ENCODE results near the gene MOB3A.
"Not testable (repeated sequence)": the region's sequence is repeated elsewhere in the genome, so short reads cannot be mapped to it uniquely, and the experiment has no call there.

The MOB3A gene

GRCh38 chr19:2103045-2103707, 7.0 kb upstream of the MOB3A start:
- no peak for DNase-seq

GRCh38 chr19:2101417-2102335, 5.5 kb upstream of the MOB3A start:
- DNase-seq = no peak

DNA sequence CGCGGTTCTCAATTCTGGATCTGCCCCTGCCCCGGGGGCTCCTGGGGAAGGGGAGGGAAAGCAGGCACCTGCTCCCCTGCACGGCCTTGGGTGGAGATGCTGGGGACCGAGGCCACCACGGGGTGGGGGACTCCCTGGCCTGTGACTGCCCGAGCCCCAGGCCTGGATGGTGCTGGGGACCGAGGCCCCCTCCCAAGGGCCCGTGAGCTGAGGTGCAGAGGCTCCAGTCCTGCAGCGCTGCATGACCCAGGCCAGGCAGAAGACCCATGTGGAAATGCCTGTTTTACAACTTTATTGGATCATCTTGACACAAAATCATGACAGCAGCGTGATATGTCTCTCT, 4.6 kb upstream of the MOB3A start:
- DNase-seq = no peak

DNA sequence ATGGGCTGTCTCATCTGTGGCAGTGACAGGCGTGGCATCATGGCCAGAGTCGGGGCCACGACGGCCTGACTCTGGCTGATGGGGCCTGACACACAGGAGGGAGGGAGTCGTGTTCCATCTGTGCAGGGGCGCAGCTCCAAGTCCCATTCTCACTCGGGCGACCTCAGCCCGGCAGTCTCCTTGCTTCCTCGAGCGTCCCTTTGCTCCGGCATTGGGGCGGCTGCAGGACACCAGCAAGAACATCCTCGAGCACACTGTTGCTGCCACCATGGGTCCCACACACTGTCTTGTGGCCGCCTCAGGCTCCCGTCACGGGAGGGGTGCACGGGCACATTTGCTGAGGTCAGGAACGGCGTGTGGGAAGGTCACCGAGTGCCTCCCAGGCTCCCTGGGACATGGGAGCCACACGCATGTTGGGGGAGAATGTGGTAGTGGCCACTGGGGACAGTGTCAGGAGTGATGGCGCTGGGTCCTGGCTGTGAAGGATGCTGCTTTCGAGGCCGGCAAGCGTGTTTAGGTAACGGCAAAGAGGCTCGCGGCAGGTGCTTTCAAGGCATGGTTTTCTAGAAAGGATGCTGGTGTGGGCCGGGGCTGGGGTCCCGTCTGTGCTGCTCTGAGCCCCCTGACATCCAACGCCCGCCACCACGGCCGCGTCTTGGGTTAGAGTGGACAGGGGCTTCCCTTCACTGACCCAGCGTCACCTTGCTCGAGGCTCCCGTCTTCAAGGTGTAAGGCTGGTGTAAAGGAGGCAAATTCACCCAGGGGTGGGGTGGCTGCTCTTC, 4.0 kb upstream of the MOB3A start:
- DNase-seq = no peak

DNA sequence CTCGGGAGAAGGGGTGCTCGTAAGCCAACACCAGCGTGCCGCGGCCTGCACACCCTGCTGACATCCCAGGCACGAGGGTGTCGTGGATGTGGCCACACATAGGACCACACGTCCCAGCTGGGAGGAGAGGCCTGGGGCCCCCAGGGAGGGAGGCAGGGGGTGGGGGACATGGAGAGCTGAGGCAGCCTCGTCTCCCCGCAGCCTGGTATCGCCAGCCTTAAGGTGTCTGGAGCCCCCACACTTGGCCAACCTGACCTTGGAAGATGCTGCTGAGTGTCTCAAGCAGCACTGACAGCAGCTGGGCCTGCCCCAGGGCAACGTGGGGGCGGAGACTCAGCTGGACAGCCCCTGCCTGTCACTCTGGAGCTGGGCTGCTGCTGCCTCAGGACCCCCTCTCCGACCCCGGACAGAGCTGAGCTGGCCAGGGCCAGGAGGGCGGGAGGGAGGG, 3.0 kb upstream of the MOB3A start:
- DNase-seq = no peak

- DNase-seq = no peak
These were observed 1.8 kb upstream of the MOB3A start for GRCh38 chr19:2097886-2098327.

DNA sequence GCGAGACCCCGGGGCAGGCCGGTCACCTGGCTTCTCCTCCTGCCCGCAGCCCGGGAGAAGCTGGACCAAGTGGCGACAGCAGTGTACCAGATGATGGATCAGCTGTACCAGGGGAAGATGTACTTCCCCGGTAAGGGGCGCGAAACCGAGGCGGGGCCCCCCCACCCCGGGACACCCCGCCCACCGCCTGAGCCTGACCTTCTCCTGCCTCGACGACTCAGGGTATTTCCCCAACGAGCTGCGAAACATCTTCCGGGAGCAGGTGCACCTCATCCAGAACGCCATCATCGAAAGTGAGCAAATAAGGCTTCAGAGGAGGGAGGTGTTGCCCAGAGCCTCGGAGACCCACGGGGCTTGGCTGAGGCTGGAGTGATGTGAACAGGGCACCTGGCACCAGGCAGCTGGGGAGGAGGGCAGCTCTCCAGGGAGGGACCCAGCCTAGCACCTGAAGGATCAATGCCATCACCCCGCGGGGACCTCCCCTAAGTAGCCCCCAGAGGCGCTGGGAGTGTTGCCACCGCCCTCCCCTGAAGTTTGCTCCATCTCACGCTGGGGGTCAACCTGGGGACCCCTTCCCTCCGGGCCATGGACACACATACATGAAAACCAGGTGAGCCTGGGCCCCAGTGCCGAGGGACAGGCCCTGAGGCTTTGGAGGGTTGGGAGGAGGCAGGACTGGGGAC, 1.2 kb upstream of the MOB3A start:
- DNase-seq = no peak

GRCh38 chr19:2096480-2097202, 515 bp upstream of the MOB3A start, which contains the start of gene IZUMO4:
IZUMO4 (plus strand) TSS chr19:2096915; CDS start chr19:2096946, 31 bp downstream.
- DNase-seq = peak; percentile 100

GRCh38 chr19:2091926-2092525, 4.1 kb downstream of the MOB3A start:
- not testable (repeated sequence) for DNase-seq

DNA sequence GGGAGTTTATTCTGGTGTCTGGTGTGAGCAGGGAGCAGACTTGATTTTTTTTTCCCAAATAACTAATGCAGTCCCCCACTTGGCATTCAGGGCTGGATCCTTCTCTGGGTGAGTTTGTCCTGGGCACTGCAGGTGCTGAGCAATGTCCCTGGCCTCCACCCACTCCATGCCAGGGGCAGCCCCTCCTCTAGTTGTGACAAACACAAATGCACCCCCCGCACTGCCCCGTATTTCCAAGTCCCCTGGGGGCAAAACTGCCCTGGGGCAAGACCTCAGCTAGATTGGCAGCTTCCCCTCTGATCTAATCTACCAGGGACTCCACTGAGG, 6.4 kb downstream of the MOB3A start:
- no peak for DNase-seq

DNA sequence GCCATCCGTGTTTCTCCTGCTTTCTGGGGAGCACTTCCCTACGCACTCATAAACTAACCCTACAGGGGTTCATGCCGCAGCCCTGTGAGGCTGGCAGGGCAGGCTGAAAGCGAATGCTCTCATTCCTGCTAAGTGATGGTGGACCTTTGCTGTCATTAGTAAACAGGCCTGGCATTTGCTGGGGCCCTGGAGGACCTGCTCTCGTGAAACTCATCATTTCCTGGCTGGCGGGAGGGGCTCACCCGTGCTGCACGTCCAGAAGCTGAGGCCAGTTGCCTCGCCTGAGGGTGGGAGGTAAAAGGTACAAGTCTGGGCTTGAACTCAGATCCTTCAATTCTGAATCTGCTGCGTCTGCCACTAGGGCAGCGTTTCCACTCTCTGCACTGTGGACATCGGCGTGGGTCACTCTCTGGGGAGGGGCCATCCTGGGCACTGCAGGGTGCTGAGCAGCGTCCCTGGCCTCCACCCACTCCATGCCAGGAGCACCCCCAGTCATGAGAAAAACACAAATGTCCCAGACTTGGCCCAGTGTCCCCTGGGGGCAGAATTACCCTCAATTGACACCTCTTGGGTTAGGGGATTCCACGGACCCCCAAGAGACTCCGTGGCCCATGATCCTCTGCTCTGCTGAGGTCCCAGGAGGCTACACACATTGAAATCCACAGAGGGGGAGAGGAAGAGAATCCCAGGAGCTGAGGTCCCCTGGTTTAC, 7.0 kb downstream of the MOB3A start:
- DNase-seq = no peak

DNA sequence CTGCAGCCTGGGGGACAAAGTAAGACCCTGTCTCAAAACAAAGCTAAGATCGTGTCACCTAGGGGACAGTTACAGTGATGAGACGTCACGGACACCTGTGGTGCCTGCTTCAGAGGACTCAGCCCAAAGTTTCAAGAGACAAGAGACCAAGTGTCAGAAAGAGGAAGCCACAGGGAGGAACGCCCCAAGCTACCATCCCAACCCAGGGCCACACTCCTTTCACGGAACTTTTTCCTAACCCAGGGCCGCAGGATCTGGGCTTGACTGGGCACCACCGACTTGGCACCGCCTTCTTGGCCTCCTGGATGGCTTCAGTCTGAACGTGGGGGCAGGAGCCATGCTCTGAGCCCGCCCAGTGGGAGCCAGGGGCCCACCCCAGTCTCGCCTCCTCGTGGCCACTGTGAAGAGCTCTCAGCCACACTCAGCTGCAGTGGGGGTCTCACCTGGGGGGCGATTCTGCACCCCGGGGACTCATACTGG, 8.5 kb downstream of the MOB3A start:
- peak; percentile 51 for DNase-seq

DNA sequence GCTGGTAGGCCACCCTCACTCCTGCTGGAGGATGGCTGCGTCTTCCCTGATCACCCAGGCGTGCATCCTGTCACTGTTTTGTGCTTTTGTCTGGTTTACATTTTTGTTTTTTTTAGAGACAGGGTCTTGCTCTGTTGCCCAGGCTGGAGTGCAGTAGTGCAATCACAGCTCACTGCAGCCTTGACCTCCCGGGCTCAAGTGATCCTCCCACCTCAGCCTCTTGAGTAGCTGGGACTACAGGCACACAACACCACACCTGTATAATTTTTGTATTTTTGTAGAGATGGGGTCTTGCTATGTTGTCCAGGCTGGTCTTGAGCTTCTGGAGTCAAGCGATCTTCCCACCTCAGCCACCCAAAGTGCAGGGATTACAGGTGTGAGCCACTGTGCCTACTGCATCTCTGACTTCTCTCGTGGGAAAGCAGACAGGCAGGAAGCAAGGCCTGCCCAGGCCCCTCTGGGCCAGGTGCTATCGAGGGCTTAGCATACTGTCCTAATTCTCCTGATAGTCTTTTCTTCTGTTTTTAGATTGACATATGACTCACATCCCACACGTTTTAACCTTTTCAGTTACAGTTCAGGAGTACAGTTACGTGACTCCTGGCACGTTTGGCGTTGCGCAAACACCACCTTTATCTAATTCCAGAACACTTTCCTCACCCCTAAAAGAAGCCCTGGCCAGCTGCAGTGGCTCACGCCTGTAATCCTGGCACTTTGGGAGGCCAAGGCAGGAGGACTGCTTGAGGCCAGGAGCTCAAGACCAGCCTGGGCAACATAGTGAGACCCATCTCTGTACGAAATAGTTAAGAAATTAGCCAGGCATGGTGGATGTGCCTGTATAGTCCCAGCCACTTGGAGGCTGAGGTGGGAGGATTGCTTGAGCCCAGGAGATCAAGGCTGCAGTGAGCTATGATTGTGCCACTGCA, 9.2 kb downstream of the MOB3A start:
- not testable (repeated sequence) for DNase-seq

DNA sequence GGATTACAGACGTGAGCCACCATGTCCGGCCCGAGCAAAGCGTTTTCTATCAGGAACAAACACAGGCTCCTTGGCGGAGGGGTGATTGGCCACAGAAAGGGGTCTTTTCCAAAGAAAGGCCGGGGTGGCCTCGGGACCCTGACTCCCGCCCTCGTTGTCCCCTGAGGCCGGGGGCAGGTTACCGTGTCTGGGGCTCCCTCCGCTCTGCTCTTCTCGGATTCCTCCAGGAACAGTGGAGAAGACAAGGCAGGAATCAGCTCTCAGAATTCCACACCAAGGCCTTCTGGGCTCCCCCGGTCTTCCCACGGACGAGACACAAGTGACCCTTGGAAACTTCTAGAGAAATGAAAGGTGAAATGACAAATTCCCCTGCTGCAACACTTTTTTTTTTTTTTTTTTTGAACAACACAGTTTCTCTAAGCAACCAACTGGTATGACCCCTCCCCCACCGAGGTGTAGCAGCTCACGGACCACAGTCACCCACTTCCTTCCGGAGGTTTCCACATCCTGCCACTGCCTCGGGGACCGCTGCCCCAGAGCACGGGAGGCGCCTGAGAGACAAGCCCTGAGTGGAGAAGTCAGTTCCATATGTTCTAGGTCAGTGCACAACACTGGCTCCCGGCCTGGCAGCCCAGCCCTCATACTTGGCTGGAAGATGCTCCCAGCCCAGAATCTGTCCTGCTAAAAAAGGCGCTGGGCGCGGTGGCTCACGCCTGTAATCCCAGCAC, 11.0 kb downstream of the MOB3A start:
- DNase-seq = peak; percentile 98

DNA sequence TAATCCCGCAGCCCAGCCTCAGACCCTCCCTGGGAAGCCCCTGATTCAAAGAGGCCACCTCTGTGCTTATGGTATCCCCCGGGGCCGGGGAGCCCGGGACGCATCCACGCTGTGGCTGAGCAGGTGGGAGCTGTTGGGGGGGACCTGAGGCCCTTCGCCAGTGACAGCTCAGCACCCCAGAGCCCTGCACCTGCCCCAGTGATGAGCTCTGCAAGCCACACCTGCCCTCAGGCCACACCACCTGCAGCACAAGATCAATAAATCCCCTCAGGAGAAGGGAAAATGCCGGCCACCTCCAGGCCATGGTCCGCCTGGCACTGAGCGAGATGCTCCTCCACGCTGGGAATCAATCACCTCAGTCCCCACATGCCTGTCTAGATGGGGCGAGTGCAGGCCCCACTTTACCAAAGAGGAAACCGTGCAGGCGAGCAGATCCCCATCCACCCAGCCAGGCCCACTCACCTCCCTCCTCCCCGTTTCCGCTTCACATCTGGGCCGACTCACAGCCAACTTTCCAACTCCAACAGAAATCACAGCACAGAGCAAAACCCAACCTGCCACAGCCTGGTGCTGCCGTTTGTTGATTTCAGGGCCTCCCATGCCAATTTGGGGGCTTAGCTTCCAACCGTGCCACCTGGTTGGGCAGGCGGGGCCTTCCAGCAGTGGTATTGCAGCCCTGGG, 12.8 kb downstream of the MOB3A start:
- DNase-seq = peak; percentile 73

DNA sequence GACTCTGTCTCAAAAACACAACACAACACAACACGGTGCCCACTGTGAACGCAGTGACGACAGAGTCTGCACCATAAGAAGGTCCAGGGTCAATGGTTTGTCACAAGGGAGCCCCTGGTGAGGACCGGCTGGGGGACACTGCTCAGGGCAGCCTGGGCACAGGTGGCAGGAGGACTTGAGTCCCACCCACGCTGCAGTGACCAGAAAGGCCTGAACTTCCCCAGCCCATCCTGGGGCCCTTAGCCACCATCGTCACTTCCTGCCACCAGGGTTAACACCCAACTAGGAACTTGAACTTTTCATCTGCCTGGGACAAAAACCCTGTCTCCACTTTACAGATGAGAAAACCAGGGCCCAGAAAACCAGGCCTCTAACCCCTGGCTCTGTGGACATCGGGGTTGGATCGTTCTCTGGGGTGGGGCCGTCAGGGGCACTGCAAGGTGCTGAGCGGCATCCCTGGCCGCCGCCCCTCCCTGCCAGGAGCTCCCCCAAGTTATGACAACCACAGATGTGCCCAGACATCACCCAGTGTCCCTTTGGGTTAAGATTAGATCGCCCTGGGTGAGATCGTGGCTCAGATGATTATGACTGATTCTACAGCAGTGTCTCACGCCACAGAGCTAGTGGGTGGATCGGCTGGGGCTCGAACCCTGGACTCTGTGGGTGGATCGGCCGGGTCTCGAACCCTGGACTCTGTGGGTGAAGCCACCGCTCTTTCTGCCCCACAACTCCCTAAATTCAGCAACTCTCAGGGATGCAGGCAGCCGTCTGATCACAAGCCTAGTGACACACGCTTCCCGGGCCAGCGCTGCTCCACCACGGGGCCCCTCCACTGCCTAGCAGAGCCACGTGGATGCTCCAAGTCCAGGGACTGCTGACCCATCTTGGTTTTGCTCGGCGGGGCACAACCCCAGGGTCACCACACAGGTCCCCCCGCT, 14.0 kb downstream of the MOB3A start:
- no peak for DNase-seq

DNA sequence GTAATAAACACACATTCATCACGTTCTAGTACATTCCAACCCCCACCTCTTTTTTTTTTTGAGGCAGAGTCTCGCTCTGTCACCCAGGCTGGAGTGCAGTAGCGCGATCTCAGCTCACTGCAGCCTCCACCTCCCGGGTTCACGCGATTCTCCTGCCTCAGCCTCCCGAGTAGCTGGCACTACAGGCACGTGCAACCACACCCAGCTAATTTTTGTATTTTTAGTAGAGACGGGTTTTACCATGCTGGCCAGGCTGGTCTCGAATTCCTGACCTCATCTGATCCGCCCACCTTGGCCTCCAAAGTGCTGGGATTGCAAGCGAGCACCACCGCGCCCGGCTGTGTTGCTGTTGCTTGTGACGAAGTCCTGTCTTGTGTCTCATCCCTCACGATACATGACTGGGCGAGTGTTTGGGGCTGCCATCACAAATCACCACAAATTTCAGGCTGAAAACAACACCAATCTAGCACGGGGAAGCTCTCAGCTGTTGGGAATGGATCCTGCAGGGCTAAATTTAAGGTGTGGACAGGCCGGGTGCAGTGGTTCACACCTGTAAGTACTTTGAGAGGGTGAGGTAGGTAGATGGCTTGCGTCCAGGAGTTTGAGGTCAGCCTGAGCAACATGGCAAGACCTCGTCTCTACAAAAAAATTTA, 15.7 kb downstream of the MOB3A start:
- no peak for DNase-seq

Measured in GDM1 (cell line).